ENCODE data around the gene ZKSCAN7.

GRCh38 chr3:44529927-44530326 is 25.1 kb upstream of the ZKSCAN7 start:
- no peak for TF ChIP-seq EZH2 (IDR thresholded peaks at IDR 0.05)
- no peak for TF ChIP-seq POLR2AphosphoS5 (IDR thresholded peaks at IDR 0.05; ENCODE audit: borderline replicate concordance, low read depth, low read length)

Data from SK-N-MC (cell line).